HepG2 (cell line): ENCODE data around the gene R3HCC1L. TPM values are rescaled to one million over a fixed set of nuclear protein-coding genes. Genes with fewer than 3 reads are reported as not detected.

ENCODE experiments used
- ATAC-seq: fragments of 200-7000 bp; cut with Tn5 transposase; 3 replicates; pipeline ENCODE4 v1.9.1; 2020; ENCODE audit warnings: mild to moderate bottlenecking, moderate library complexity
- BruUV-seq: library from RNA; stranded (reverse); fragments of 400-500 nt; replicated peaks from 2 replicates; lab custom pipeline; 2021; lab: Mats Ljungman, UMichigan
- CTCF ChIA-PET: fragments of 300-600 bp; formaldehyde crosslinking; extraction: SDS; loops from one replicate; lab custom pipeline; 2021; ENCODE audit warnings: low total read pairs, inconsistent platforms, low intra/inter-chr PET ratio; lab: Yijun Ruan, JAX
- POLR2A ChIA-PET: fragments of 350-600 bp; sonication (Branson Sonifier 250); formaldehyde crosslinking; loops from one replicate; lab custom pipeline; 2020; ENCODE audit warnings: antibody characterized with exemption, inconsistent platforms; lab: Yijun Ruan, JAX
- DNase-seq: peaks from one replicate; pipeline ENCODE4 v3.0.0-alpha.2; 2015; ENCODE audit warnings: low spot score
- FAIRE-seq: peaks from 3 replicates; lab custom pipeline; 2011; peaks lifted over from hg19 to GRCh38; lab: Jason Lieb, UNC
- H2AFZ ChIP-seq: one replicate; pipeline ENCODE4 v1.6.1; 2011; ENCODE audit warnings: low read length, inconsistent platforms
- H3K27ac ChIP-seq: fragments of 300-600 bp; 3 replicates; pipeline ENCODE4 v1.8.0; 2011; ENCODE audit warnings: mixed run types, mild to moderate bottlenecking, mixed read lengths, low read length, inconsistent platforms; ENCODE audit not compliant: insufficient read depth; ENCODE audit errors: extremely low read length
- H3K27me3 ChIP-seq, 2 experiments: fragments of 200-600 bp in 1 of 2; 2 replicates in 1 of 2; 3 replicates in 1 of 2; pipeline versions ENCODE4 v1.6.0 to v1.8.0; 2011; ENCODE audit warnings: low read length in 2 of 2, mild to moderate bottlenecking in 2 of 2, moderate library complexity in 2 of 2, inconsistent platforms in 1 of 2; ENCODE audit not compliant: insufficient read depth in 2 of 2, control insufficient read depth in 1 of 2
- H3K36me3 ChIP-seq, 2 experiments: fragments of 200-600 bp in 1 of 2; replicated peaks in 1 of 2; 2 replicates in 1 of 2; 3 replicates in 1 of 2; pipeline versions ENCODE4 v1.5.1 to v1.8.0; 2011; ENCODE audit warnings: low read length in 2 of 2, inconsistent platforms in 1 of 2; ENCODE audit not compliant: insufficient read depth in 2 of 2, control insufficient read depth in 1 of 2
- H3K4me1 ChIP-seq: 2 replicates; pipeline ENCODE4 v1.5.1; 2012; ENCODE audit warnings: low read length, inconsistent platforms; ENCODE audit not compliant: insufficient read depth
- H3K4me2 ChIP-seq: 2 replicates; pipeline ENCODE4 v1.6.0; 2011; ENCODE audit warnings: low read depth, low read length, inconsistent platforms
- H3K4me3 ChIP-seq, 3 experiments: fragments of 200-600 bp in 1 of 3; sonication (generic), shearing (Covaris generic) in 1 of 3; replicated peaks in 1 of 3; 2 replicates each; pipeline ENCODE4 v1.5.1; 2011 to 2016; ENCODE audit warnings: low read length in 3 of 3, inconsistent platforms in 2 of 3, low read depth in 2 of 3, mild to moderate bottlenecking in 2 of 3, control low read depth in 1 of 3, mixed read lengths in 1 of 3; ENCODE audit not compliant: insufficient read depth in 1 of 3
- H3K79me2 ChIP-seq: one replicate; pipeline ENCODE4 v1.6.1; 2011; ENCODE audit warnings: low read length, inconsistent platforms; ENCODE audit not compliant: insufficient read depth
- H3K9ac ChIP-seq: 2 replicates; pipeline ENCODE4 v1.6.0; 2011; ENCODE audit warnings: mild to moderate bottlenecking, low read depth, low read length, inconsistent platforms; ENCODE audit not compliant: insufficient read depth
- H3K9me3 ChIP-seq: 2 replicates; pipeline ENCODE4 v1.5.1; 2012; ENCODE audit warnings: mild to moderate bottlenecking, low read length
- H4K20me1 ChIP-seq: 2 replicates; pipeline ENCODE4 v1.6.0; 2011; ENCODE audit warnings: inconsistent platforms, mild to moderate bottlenecking, low read length, moderate library complexity; ENCODE audit not compliant: insufficient read depth
- DMTF1 ChIP-seq: sonication (generic); formaldehyde crosslinking; IDR thresholded peaks from 2 replicates; pipeline ENCODE4 v1.4.0; 2020; ENCODE audit warnings: mild to moderate bottlenecking, missing genetic modification reagents
- ELF3 ChIP-seq: IDR thresholded peaks from 2 replicates; pipeline ENCODE4 v1.6.1; 2016; ENCODE audit warnings: missing genetic modification reagents, missing compliant biosample characterization
- NFIB ChIP-seq: sonication (generic); formaldehyde crosslinking; IDR thresholded peaks from 2 replicates; pipeline ENCODE4 v1.9.0; 2021; ENCODE audit warnings: missing genetic modification reagents, mild to moderate bottlenecking, borderline replicate concordance
- SALL1 ChIP-seq: sonication (generic); formaldehyde crosslinking; IDR thresholded peaks from 2 replicates; pipeline ENCODE4 v1.8.0; 2022; ENCODE audit warnings: mild to moderate bottlenecking, missing genetic modification reagents
- TSC22D2 ChIP-seq: sonication (generic); formaldehyde crosslinking; IDR thresholded peaks from 2 replicates; pipeline ENCODE4 v1.5.1; 2020; ENCODE audit warnings: missing genetic modification reagents, mild to moderate bottlenecking, borderline replicate concordance
- ZNF414 ChIP-seq: sonication (generic); formaldehyde crosslinking; IDR thresholded peaks from 2 replicates; pipeline ENCODE4 v1.5.0; 2020; ENCODE audit warnings: missing genetic modification reagents
- ZNF556 ChIP-seq: sonication (generic); formaldehyde crosslinking; IDR thresholded peaks from 2 replicates; pipeline ENCODE4 v1.4.0; 2020; ENCODE audit warnings: mild to moderate bottlenecking, missing genetic modification reagents, borderline replicate concordance
- ZNF639 ChIP-seq: conservative IDR thresholded peaks from 2 replicates; pipeline ENCODE4 v1.6.1; 2018; ENCODE audit warnings: missing genetic modification reagents
- WGBS: methylation state at CpG from one replicate; pipeline ENCODE4 v1.1.6; 2017; ENCODE audit warnings: low lambda C conversion rate; 5-methylcytosine and 5-hydroxymethylcytosine counted together
- in situ Hi-C: cut with HindIII; loops from 2 replicates; pipeline ENCODE4 v1.10.0; 2017; ENCODE audit warnings: low pct_unique_long_range_greater_than_20kb; ENCODE audit not compliant: extremely low pct_ligation_motif_present
- intact Hi-C: fragments of 100-400 bp; cut with micrococcal nuclease; formaldehyde crosslinking; loops from one replicate; pipeline ENCODE4 v1.10.0; 2022; ENCODE audit not compliant: unreplicated experiment
- polyA plus RNA-seq, 8 experiments: library from polyadenylated mRNA; depleted of rRNA in 3 of 8; stranded (reverse) in 7 of 8; unstranded in 1 of 8; fragments of >200 nt; fragmentation: Illumina TruSeq in 4 of 8; extraction: Trizol in 4 of 8; gene quantifications; 2 replicates each; pipeline versions ENCODE4 v1.2.1 to v1.2.3, GENCODE V29; 2011 to 2016; ENCODE audit warnings: low read depth in 4 of 8, missing spikeins in 1 of 8, mixed read lengths in 1 of 8; ENCODE audit not compliant: insufficient read depth in 1 of 8
- total RNA-seq, 5 experiments: library from RNA; depleted of rRNA; stranded (reverse); fragments of >200 nt; fragmentation: Illumina TruSeq; extraction: Trizol; gene quantifications; 2 replicates each; pipeline ENCODE4 v1.2.3, GENCODE V29; 2016; ENCODE audit warnings: low read depth in 1 of 5

R3HCC1L gene
- total and polyA plus RNA-seq, 2 of the 13 experiments (the other 11 are each of a cell fraction or from before 2014, with no cell fraction given) = 6.5 to 12.2 TPM

- Histone ChIP-seq H3K79me2 (no peaks in the 10 kb centered on the region), H3K4me3 (no peak overlapping the region), H2AFZ (no peak overlapping the region), H3K4me1 (peaks cover 14% of the 10 kb centered on the region), H3K4me2 (no peak overlapping the region), H3K27me3 (no peaks in the 10 kb centered on the region), H3K9ac (no peak overlapping the region), H3K27ac (no peak overlapping the region), H3K36me3 (no peaks in the 10 kb centered on the region; a peak in 2 of 5 replicates), H4K20me1 (no peaks in the 10 kb centered on the region), H3K9me3 (no peaks in the 10 kb centered on the region)
- BruUV-seq = no TSS peak
- TF ChIP-seq ZNF639 (CRISPR knock-in tag) (no peak), TSC22D2 (CRISPR knock-in tag) (no peak), ZNF556 (CRISPR knock-in tag) (no peak), NFIB (CRISPR knock-in tag) (no peak), DMTF1 (CRISPR knock-in tag) (no peak), SALL1 (CRISPR knock-in tag) (no peak), ELF3 (CRISPR knock-in tag) (no peak), ZNF414 (CRISPR knock-in tag) (no peak)
- FAIRE-seq (no peak), DNase-seq (no peak), ATAC-seq (no peak)
- ChIA-PET CTCF (no interaction called here), POLR2A (no interaction called here)
- in situ Hi-C loops (no loop called here), intact Hi-C loops (no loop called here)
- WGBS = 98% methylated on average over 8 of the region's 16 CpGs
These were observed 123.5 kb downstream of the R3HCC1L start for GRCh38 chr10:98257961-98258360.
